Panc1 (cell line): ENCODE data around the gene RAB39A. TPM values are rescaled to one million over a fixed set of nuclear protein-coding genes. Genes with fewer than 3 reads are reported as not detected.

Source experiments
- ATAC-seq: fragments of 200-7000 bp; cut with Tn5 transposase; 2 replicates; pipeline ENCODE4 v1.9.1; 2020; ENCODE audit warnings: mild to moderate bottlenecking, moderate library complexity
- BruUV-seq: library from RNA; stranded (reverse); fragments of 400-500 nt; replicated peaks from 2 replicates; lab custom pipeline; 2021; lab: Mats Ljungman, UMichigan
- CTCF ChIA-PET: fragments of 300-600 bp; sonication (Branson Sonifier 250); formaldehyde crosslinking; loops from one replicate; lab custom pipeline; 2022; ENCODE audit warnings: antibody characterized with exemption; lab: Charles Lee
- POLR2A ChIA-PET: fragments of 300-600 bp; sonication (Branson Sonifier 250); formaldehyde crosslinking; loops from one replicate; lab custom pipeline; 2022; ENCODE audit warnings: antibody characterized with exemption; lab: Charles Lee
- DNase-seq: peaks from one replicate; pipeline ENCODE4 v3.0.0-alpha.2; 2010; ENCODE audit warnings: low read depth, low spot score
- H3K27ac ChIP-seq: 2 replicates; pipeline ENCODE4 v1.5.1; 2011; ENCODE audit warnings: mild to moderate bottlenecking, low read length, inconsistent platforms
- H3K27me3 ChIP-seq: fragments of 200-500 bp; sonication (Bioruptor generic); 2 replicates; pipeline ENCODE4 v1.6.0; 2014; ENCODE audit warnings: low read length, inconsistent platforms; ENCODE audit not compliant: control insufficient read depth, insufficient read depth
- H3K36me3 ChIP-seq: fragments of 200-500 bp; sonication (Bioruptor generic); 2 replicates; pipeline ENCODE4 v1.5.1; 2014; ENCODE audit warnings: inconsistent platforms, mild to moderate bottlenecking, low read length, moderate library complexity; ENCODE audit not compliant: control insufficient read depth, insufficient read depth
- H3K4me1 ChIP-seq: 2 replicates; pipeline ENCODE4 v1.5.1; 2011; ENCODE audit warnings: inconsistent platforms, mild to moderate bottlenecking, low read length, moderate library complexity; ENCODE audit not compliant: control insufficient read depth, insufficient read depth
- H3K4me3 ChIP-seq, 2 experiments: 2 replicates each; pipeline ENCODE4 v1.5.1; 2011 to 2012; ENCODE audit warnings: low read depth in 2 of 2, low read length in 2 of 2, mild to moderate bottlenecking in 2 of 2, inconsistent platforms in 1 of 2, moderate library complexity in 1 of 2
- H3K9me3 ChIP-seq: fragments of 200-500 bp; sonication (Bioruptor generic); 2 replicates; pipeline ENCODE4 v1.5.1; 2014; ENCODE audit warnings: low read depth, mild to moderate bottlenecking, inconsistent platforms, low read length, moderate library complexity; ENCODE audit not compliant: control insufficient read depth, insufficient read depth
- POLR2AphosphoS5 ChIP-seq: IDR thresholded peaks from 2 replicates; pipeline ENCODE4 v1.6.1; 2012; ENCODE audit warnings: mild to moderate bottlenecking, low read depth, low read length, moderate library complexity
- SIN3A ChIP-seq: IDR thresholded peaks from 2 replicates; pipeline ENCODE4 v1.6.1; 2012; ENCODE audit warnings: low read depth, mild to moderate bottlenecking, low read length, moderate library complexity, borderline replicate concordance; ENCODE audit not compliant: insufficient read depth
- TCF7L2 ChIP-seq: IDR thresholded peaks from 2 replicates; pipeline ENCODE4 v1.6.1; 2011; ENCODE audit warnings: mild to moderate bottlenecking, low read depth, low read length, inconsistent platforms
- in situ Hi-C: cut with HindIII; loops from 2 replicates; pipeline ENCODE4 v1.10.0; 2016; ENCODE audit warnings: low sequenced_read_pairs, low pct_unique_long_range_greater_than_20kb
- intact Hi-C: fragments of 100-400 bp; cut with micrococcal nuclease; formaldehyde crosslinking; loops from one replicate; pipeline ENCODE4 v1.10.0; 2022; ENCODE audit not compliant: unreplicated experiment
- total RNA-seq: library from RNA; stranded (reverse); gene quantifications from one replicate; pipeline ENCODE4 v1.2.1, GENCODE V29; 2021; ENCODE audit not compliant: unreplicated experiment
- TF ChIP-seq, protein P1 (sequence below): fragments of 450-650 bp; IDR thresholded peaks from 2 replicates; pipeline ENCODE4 v1.5.1; 2017; ENCODE audit warnings: mild to moderate bottlenecking
- TF ChIP-seq, protein P2 (sequence below), 2 experiments: IDR thresholded peaks; 2 replicates each; pipeline ENCODE4 v1.6.1; 2011 to 2012; ENCODE audit warnings: low read depth in 2 of 2, control low read depth in 1 of 2, low read length in 1 of 2, mild to moderate bottlenecking in 1 of 2, moderate library complexity in 1 of 2; ENCODE audit not compliant: insufficient read depth in 1 of 2

Gene RAB39A
- total RNA-seq, 1 experiment from 2014 or later: 3.3 TPM

DNA sequence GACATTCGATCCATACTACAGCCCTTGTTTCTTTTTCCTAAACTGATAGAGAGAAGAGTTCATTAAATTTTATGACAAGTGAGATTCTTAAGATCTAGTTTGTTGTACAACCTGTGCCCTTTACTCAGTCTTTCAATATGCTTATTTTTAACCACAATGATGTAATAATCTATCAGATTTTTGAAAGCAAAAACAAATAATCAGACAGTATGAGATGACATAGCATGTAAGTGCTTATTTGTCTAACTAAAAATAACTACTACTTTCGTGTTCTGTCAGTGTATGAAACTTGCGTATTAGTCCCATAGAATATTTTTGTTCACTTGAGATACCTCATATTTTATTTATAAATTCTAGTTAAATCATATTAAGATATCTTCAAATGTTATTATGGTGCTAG is 33.2 kb downstream of the RAB39A start:
- POLR2A ChIA-PET: no interaction called here
- Histone ChIP-seq H3K4me3 (no peak overlapping the region), H3K27me3 (no peaks in the 10 kb centered on the region), H3K9me3 (no peaks in the 10 kb centered on the region), H3K36me3 (no peaks in the 10 kb centered on the region), H3K27ac (no peak overlapping the region), H3K4me1 (peaks cover 5% of the 10 kb centered on the region; the same call in 1 of the 2 replicates)
- ATAC-seq (no peak), DNase-seq (no peak)
- in situ Hi-C loops: no loop called here
- TF ChIP-seq, protein P1, sequence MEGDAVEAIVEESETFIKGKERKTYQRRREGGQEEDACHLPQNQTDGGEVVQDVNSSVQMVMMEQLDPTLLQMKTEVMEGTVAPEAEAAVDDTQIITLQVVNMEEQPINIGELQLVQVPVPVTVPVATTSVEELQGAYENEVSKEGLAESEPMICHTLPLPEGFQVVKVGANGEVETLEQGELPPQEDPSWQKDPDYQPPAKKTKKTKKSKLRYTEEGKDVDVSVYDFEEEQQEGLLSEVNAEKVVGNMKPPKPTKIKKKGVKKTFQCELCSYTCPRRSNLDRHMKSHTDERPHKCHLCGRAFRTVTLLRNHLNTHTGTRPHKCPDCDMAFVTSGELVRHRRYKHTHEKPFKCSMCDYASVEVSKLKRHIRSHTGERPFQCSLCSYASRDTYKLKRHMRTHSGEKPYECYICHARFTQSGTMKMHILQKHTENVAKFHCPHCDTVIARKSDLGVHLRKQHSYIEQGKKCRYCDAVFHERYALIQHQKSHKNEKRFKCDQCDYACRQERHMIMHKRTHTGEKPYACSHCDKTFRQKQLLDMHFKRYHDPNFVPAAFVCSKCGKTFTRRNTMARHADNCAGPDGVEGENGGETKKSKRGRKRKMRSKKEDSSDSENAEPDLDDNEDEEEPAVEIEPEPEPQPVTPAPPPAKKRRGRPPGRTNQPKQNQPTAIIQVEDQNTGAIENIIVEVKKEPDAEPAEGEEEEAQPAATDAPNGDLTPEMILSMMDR: no peak
- TF ChIP-seq POLR2AphosphoS5 (no peak), TCF7L2 (no peak), SIN3A (no peak)
- TF ChIP-seq, protein P2, sequence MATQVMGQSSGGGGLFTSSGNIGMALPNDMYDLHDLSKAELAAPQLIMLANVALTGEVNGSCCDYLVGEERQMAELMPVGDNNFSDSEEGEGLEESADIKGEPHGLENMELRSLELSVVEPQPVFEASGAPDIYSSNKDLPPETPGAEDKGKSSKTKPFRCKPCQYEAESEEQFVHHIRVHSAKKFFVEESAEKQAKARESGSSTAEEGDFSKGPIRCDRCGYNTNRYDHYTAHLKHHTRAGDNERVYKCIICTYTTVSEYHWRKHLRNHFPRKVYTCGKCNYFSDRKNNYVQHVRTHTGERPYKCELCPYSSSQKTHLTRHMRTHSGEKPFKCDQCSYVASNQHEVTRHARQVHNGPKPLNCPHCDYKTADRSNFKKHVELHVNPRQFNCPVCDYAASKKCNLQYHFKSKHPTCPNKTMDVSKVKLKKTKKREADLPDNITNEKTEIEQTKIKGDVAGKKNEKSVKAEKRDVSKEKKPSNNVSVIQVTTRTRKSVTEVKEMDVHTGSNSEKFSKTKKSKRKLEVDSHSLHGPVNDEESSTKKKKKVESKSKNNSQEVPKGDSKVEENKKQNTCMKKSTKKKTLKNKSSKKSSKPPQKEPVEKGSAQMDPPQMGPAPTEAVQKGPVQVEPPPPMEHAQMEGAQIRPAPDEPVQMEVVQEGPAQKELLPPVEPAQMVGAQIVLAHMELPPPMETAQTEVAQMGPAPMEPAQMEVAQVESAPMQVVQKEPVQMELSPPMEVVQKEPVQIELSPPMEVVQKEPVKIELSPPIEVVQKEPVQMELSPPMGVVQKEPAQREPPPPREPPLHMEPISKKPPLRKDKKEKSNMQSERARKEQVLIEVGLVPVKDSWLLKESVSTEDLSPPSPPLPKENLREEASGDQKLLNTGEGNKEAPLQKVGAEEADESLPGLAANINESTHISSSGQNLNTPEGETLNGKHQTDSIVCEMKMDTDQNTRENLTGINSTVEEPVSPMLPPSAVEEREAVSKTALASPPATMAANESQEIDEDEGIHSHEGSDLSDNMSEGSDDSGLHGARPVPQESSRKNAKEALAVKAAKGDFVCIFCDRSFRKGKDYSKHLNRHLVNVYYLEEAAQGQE (IDR thresholded peaks at IDR 0.05; ENCODE audit: insufficient read depth in 1 of 2, low read depth in 2 of 2, low read length in 1 of 2): no peak
- no TSS peak for BruUV-seq
- intact Hi-C loops: no loop called here
- CTCF ChIA-PET: no interaction called here

DNA sequence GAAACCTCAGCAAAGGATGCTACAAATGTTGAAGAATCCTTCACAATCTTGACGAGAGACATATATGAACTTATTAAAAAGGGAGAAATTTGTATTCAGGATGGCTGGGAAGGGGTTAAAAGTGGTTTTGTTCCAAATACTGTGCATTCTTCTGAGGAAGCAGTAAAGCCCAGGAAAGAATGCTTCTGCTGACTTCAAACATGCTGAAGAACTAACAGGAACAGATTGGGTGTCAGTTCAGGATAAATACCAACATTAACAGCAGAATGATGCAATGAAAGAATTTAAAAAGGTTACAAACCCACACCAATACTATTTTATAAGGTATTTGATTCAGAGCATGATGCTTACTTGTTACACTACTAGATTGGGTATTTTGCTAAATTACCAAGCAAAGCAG is 33.9 kb downstream of the RAB39A start:
- Histone ChIP-seq H3K4me3 (no peak overlapping the region), H3K36me3 (no peaks in the 10 kb centered on the region), H3K4me1 (peaks cover 3% of the 10 kb centered on the region; the same call in 1 of the 2 replicates), H3K9me3 (no peaks in the 10 kb centered on the region), H3K27me3 (no peaks in the 10 kb centered on the region), H3K27ac (no peak overlapping the region)
- intact Hi-C loops: no loop called here
- no TSS peak for BruUV-seq
- no peak for DNase-seq
- no peak for TF ChIP-seq POLR2AphosphoS5
- no peak for TF ChIP-seq SIN3A
- TF ChIP-seq, protein P1: no peak
- no peak for TF ChIP-seq TCF7L2
- TF ChIP-seq, protein P2 (IDR thresholded peaks at IDR 0.05; ENCODE audit: insufficient read depth in 1 of 2, low read depth in 2 of 2, low read length in 1 of 2): no peak
- POLR2A ChIA-PET: no interaction called here
- CTCF ChIA-PET: no interaction called here
- ATAC-seq: no peak
- in situ Hi-C loops: no loop called here
